Measurements from ENCODE around the gene PVRIG. TPM values are rescaled to one million over a fixed set of nuclear protein-coding genes. Genes with fewer than 3 reads are reported as not detected.
"Not testable (repeated sequence)": the region's sequence is repeated elsewhere in the genome, so short reads cannot be mapped to it uniquely, and the experiment has no call there.

PVRIG gene
- total RNA-seq, 1 experiment from 2014 or later: 1.4 TPM

GRCh38 chr7:100191775-100192174, 28.0 kb upstream of the PVRIG start:
- in situ Hi-C loops (cut with HindIII; ENCODE audit: low pct_unique_long_range_greater_than_20kb, low sequenced_read_pairs): no loop called here
- DNase-seq (ENCODE audit: low read depth): no peak

DNA sequence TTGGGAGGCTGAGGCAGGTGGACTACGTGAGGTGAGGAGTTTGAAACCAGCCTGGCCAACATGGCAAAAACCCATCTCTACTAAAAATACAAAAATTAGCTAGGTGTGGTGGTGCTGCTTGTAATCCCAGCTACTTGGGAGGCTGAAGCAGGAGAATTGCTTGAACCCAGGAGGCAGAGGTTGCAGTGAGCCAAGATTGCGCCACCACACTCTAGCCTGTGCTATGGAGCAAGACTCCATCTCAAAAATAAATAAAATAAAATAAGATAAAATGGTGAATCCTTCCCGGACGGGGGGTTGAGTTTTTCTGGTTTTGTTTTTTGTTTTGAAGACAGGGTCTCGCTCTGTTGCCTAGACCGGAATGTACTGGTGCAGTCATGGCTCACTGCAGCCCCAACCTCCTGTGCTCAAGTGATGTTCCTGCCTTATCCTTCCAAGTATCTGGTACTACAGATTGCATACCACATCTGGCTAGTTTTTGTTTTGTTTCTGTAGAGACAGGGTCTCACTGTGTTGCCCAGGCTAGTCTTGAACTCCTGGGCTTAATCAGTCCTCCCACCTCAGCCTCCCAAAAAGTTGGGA, 27.4 kb upstream of the PVRIG start:
- not testable (repeated sequence) for DNase-seq (ENCODE audit: low read depth)

DNA sequence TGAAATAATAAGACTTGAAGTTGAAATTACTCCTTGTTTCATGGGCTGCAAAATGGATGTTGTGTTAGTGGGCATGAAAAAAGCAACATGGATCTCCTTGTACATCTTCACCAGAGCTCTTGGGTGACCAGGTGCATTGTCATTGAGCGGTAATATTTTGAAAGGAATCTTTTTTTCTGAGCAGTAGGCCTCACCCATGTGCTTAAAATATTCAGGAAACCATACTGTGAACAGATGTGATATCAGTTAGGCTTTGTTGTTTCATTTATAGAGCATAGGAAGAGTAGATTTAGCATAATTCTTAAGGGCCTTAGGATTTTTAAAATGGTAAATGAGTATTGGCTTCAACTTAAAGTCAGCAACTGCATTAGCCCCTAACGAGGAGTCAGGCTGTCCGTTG, 26.8 kb upstream of the PVRIG start:
- DNase-seq (ENCODE audit: low read depth): no peak
- in situ Hi-C loops (cut with HindIII; ENCODE audit: low pct_unique_long_range_greater_than_20kb, low sequenced_read_pairs): no loop called here

More for the DNA sequence above, 27.4 kb upstream of the PVRIG start:
- in situ Hi-C loops (cut with HindIII; ENCODE audit: low pct_unique_long_range_greater_than_20kb, low sequenced_read_pairs): not testable (repeated sequence)

GRCh38 chr7:100195222-100195621, 24.5 kb upstream of the PVRIG start:
- no peak for DNase-seq (ENCODE audit: low read depth)
- in situ Hi-C loops (cut with HindIII; ENCODE audit: low pct_unique_long_range_greater_than_20kb, low sequenced_read_pairs): no loop called here

GRCh38 chr7:100195901-100196322, 23.8 kb upstream of the PVRIG start:
- in situ Hi-C loops (cut with HindIII; ENCODE audit: low pct_unique_long_range_greater_than_20kb, low sequenced_read_pairs); DNase-seq (ENCODE audit: low read depth): not testable (repeated sequence)

GRCh38 chr7:100198266-100198665, 21.5 kb upstream of the PVRIG start:
- in situ Hi-C loops (cut with HindIII; ENCODE audit: low pct_unique_long_range_greater_than_20kb, low sequenced_read_pairs): no loop called here
- no peak for DNase-seq (ENCODE audit: low read depth)

DNA sequence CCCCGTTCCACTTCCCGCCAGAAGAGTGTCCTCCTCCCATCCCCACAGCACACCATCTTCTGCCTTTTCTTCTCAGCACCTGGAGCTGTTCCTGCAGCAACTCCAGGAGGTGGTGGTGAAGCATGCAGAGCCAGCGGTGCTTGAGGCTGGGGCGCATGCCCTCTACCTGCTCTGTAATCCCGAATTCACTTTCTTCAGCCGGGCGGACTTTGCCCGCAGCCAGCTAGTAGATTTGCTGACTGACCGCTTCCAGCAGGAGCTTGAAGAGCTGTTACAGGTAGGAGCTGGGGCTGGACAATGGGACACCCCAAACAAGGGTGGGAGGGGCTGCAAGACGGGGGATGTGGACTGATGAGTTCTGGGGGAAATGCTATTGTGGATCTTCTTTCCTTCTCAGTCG, 19.1 kb upstream of the PVRIG start:
- DNase-seq (ENCODE audit: low read depth): no peak
- in situ Hi-C loops (cut with HindIII; ENCODE audit: low pct_unique_long_range_greater_than_20kb, low sequenced_read_pairs): no loop called here

GRCh38 chr7:100204454-100204853, 15.3 kb upstream of the PVRIG start:
- in situ Hi-C loops (cut with HindIII; ENCODE audit: low pct_unique_long_range_greater_than_20kb, low sequenced_read_pairs): no loop called here
- no peak for DNase-seq (ENCODE audit: low read depth)

GRCh38 chr7:100208911-100209408, 10.8 kb upstream of the PVRIG start:
- in situ Hi-C loops (cut with HindIII; ENCODE audit: low pct_unique_long_range_greater_than_20kb, low sequenced_read_pairs): no loop called here
- no peak for DNase-seq (ENCODE audit: low read depth)

DNA sequence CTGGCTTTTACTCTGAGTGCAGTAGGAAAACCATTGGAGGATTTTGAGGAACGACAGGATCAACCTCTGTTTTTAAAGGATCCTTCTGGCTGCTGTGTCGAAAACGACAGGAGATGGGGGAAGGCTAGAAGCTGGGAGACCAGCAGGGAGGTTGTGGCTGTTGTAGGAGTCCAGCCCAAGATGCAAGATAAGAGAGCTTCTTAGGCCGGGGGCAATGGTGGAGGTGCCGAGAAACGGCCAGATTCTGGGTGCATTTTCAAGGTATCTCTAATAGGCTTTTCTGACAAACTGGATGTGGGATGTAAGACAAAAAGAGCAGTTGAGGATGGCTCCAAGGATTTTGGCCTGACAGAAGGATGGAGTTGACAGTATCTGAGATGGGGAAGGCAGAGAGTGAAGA, 10.3 kb upstream of the PVRIG start:
- no peak for DNase-seq (ENCODE audit: low read depth)
- in situ Hi-C loops (cut with HindIII; ENCODE audit: low pct_unique_long_range_greater_than_20kb, low sequenced_read_pairs): no loop called here

GRCh38 chr7:100210805-100211204, 8.9 kb upstream of the PVRIG start:
- no peak for DNase-seq (ENCODE audit: low read depth)
- in situ Hi-C loops (cut with HindIII; ENCODE audit: low pct_unique_long_range_greater_than_20kb, low sequenced_read_pairs): no loop called here

DNA sequence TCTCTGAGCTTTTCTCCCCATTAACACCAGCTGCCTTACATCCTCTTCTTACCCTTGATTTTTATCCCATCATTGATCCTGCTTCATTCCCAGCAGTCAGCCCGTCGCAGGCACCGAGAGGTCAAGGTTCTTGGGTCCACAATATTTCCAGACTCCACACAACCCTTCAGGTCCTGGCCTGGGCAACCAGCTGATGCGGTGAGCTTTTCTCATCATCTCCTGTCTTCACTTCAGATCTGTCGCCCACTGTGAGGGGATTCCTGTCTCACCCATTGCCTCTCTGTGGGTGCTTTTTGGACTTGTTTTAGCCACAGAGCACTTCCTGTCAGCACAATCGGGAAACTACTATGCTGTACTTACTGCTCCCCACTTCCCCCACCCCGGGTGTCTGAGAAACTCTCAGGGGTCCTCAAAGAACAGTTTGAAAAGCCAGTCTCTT, 8.4 kb upstream of the PVRIG start:
- in situ Hi-C loops (cut with HindIII; ENCODE audit: low pct_unique_long_range_greater_than_20kb, low sequenced_read_pairs): no loop called here
- no peak for DNase-seq (ENCODE audit: low read depth)

DNA sequence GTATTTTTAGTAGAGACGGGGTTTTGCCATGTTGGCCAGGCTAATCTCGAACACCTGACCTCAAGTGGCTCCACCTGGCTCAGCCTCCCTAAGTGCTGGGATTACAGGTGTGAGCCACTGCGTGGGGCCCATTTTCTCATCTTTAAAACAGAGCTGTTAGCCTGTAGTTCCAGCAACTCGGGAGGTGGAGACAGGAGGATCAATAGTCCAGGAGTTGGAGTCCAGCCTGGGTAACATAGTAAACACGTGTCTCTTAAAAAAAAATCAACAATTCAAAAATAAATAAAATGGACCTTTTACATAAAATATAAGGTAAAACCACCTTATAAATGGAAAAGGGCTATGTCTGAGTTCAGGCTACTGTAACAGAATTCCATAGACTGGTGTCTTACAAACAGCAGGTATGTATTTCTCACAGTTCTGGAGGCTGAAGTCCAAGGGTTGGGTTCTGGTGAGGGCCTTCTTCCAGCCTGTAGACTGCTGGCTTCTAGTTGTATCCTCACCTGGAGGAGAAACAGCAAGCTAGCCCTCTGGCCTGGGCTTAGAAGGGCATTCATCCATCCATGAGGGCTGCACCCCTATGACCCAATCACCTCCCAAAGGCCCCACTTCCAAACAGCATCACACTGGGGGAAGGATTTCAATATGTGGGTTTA, 7.0 kb upstream of the PVRIG start:
- in situ Hi-C loops (cut with HindIII; ENCODE audit: low pct_unique_long_range_greater_than_20kb, low sequenced_read_pairs): no loop called here
- DNase-seq (ENCODE audit: low read depth): no peak

- in situ Hi-C loops (cut with HindIII; ENCODE audit: low pct_unique_long_range_greater_than_20kb, low sequenced_read_pairs): no loop called here
- no peak for DNase-seq (ENCODE audit: low read depth)
Measured at GRCh38 chr7:100213672-100214071, 6.1 kb upstream of the PVRIG start.

DNA sequence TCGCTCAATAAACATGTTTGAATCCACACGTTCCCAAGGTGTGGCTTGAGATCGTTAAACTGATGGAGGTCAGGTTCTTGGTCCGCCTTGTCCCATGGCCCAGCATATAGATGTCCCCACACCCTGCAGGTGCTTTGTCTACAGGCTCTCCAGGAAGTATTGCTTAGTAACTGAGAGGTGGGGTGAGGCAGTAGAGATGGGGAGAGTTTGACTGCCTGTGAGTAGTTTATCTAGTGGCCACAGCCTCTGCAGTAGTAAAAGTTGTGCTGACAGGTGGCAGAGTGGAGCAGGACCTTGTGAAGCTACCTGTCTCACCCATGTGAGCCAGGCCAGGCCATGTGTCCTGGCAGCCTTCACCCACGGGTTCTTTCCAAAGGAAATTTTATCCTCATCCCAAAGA, 5.4 kb upstream of the PVRIG start:
- in situ Hi-C loops (cut with HindIII; ENCODE audit: low pct_unique_long_range_greater_than_20kb, low sequenced_read_pairs); DNase-seq (ENCODE audit: low read depth): not testable (repeated sequence)

DNA sequence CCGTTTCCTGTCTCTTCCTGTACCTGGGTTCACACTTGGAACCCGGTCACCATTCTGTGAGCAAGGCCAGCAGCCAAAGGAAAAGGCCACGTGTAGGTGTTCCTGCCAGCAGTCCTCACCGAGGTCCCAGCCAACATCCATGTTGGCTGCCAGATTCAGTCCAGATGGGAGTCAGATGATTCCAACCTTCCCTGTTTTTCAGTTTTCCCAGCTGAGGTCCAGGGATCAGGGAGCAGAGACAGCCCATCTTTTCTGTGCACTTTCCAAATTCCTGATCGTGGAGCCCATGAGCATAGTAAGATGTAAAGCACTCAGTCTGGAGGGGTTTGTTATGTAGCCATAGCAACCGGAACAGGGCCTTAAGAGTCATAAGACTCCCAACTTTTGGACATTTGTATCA, 3.9 kb upstream of the PVRIG start:
- in situ Hi-C loops (cut with HindIII; ENCODE audit: low pct_unique_long_range_greater_than_20kb, low sequenced_read_pairs): no loop called here
- DNase-seq (ENCODE audit: low read depth): no peak

DNA sequence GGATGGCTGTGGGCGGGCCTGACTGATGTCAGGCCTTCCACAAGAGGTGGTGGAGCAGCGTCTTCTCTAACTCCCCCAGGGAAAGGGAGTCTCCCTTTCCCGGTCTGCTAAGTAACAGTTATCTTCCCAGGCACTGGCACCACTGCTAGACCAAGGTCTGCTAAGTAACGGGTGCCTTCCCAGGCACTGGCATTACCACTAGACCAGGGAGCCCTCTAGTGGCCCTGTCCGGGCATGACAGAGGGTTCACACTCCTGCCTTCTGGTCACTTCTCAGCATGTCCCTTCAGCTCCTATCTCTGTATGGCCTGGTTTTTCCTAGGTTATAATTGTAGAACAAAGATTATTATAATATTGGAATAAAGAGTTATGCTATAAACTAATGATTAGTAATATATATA, 1.8 kb upstream of the PVRIG start:
- DNase-seq (ENCODE audit: low read depth); in situ Hi-C loops (cut with HindIII; ENCODE audit: low pct_unique_long_range_greater_than_20kb, low sequenced_read_pairs): not testable (repeated sequence)

DNA sequence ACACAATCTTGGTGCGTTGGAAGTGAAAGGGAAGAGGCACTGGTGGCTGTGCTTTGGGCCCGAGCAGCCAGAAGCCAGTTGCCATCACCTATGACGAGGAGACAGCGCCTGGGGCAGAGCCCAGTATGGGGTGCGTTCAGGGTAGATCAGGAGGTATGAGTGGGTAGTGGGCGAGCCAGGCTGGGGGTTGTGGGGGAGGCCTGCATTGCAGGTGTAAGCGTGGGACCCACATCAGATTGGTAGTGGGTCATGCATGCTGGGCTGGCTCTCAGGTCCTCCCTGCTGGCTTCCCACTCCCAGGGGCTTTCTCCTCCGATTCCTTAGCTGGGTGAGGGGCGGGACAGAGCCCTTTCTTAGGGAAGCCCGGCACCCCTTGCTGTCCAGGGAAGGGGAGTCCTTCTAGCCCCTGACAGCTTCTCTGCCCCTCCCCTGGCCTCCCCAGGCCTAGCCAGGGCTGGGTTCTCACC, 445 bp upstream of the PVRIG start:
- no peak for DNase-seq (ENCODE audit: low read depth)
- in situ Hi-C loops (cut with HindIII; ENCODE audit: low pct_unique_long_range_greater_than_20kb, low sequenced_read_pairs): no loop called here

DNA sequence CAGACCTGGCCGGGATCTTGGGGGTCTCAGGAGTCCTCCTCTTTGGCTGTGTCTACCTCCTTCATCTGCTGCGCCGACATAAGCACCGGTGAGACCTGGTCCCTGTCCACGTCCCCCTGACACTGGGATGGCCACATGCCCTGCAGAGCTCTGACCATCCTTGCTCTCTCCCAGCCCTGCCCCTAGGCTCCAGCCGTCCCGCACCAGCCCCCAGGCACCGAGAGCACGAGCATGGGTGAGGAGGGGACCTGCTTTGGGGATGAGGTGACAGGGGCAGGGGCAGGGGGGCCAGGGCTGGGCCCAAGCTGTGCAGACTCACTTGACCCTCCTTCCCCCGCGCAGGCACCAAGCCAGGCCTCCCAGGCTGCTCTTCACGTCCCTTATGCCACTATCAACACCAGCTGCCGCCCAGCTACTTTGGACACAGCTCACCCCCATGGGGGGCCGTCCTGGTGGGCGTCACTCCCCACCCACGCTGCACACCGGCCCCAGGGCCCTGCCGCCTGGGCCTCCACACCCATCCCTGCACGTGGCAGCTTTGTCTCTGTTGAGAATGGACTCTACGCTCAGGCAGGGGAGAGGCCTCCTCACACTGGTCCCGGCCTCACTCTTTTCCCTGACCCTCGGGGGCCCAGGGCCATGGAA, 959 bp downstream of the PVRIG start:
- in situ Hi-C loops (cut with HindIII; ENCODE audit: low pct_unique_long_range_greater_than_20kb, low sequenced_read_pairs): no loop called here
- DNase-seq (ENCODE audit: low read depth): no peak

Measured in Caki2 (cell line).